A549 (cell line): ENCODE measurements around the gene TMEM44. TPM values are rescaled to one million over a fixed set of nuclear protein-coding genes. Genes with fewer than 3 reads are reported as not detected.

ENCODE experiments used
- ATAC-seq, 2 experiments: fragments of 200-7000 bp in 1 of 2; fragments of >200 bp in 1 of 2; cut with Nextera tagmentation in 1 of 2; cut with Tn5 transposase in 1 of 2; 3 replicates each; pipeline versions ENCODE4 v1.8.0 to v1.9.1; 2018 to 2020; ENCODE audit warnings: mild to moderate bottlenecking in 1 of 2, moderate library complexity in 1 of 2
- CTCF ChIA-PET: fragments of 300-600 bp; sonication (Branson Sonifier 250); formaldehyde crosslinking; extraction: SDS; loops from one replicate; lab custom pipeline; 2021; ENCODE audit warnings: antibody characterized with exemption, inconsistent platforms; lab: Yijun Ruan, JAX
- POLR2A ChIA-PET: fragments of 350-600 bp; formaldehyde crosslinking; extraction: SDS; loops from one replicate; lab custom pipeline; 2021; ENCODE audit warnings: antibody characterized with exemption, inconsistent platforms; lab: Yijun Ruan, JAX
- DNase-seq, 2 experiments: peaks; one replicate each; pipeline versions ENCODE4 v3.0.0 to v3.0.0-alpha.2; 2011 to 2016; ENCODE audit warnings: low read depth in 1 of 2, low spot score in 1 of 2
- FAIRE-seq: peaks from 2 replicates; lab custom pipeline; 2011; peaks lifted over from hg19 to GRCh38; lab: Jason Lieb, UNC
- H3K27ac ChIP-seq, 2 experiments: fragments of >200 bp; sonication (Bioruptor Twin); formaldehyde crosslinking; 3 replicates each; pipeline ENCODE4 v1.5.1; 2016 to 2017
- H3K4me1 ChIP-seq: fragments of >200 bp; sonication (Bioruptor Twin); formaldehyde crosslinking; 3 replicates; pipeline ENCODE4 v1.6.1; 2016
- H3K4me2 ChIP-seq: fragments of >200 bp; sonication (Bioruptor Twin); formaldehyde crosslinking; 3 replicates; pipeline ENCODE4 v1.6.1; 2016
- H3K4me3 ChIP-seq: fragments of >200 bp; sonication (Bioruptor Twin); formaldehyde crosslinking; 3 replicates; pipeline ENCODE4 v1.5.1; 2016
- H3K9me3 ChIP-seq: fragments of >200 bp; sonication (Bioruptor Twin); formaldehyde crosslinking; 3 replicates; pipeline ENCODE4 v1.6.1; 2016
- CEBPB ChIP-seq, 2 experiments: fragments of >200 bp in 1 of 2; sonication (Bioruptor Twin) in 1 of 2; formaldehyde crosslinking in 1 of 2; IDR thresholded peaks; 2 replicates each; pipeline ENCODE4 v1.6.1; 2012 to 2016
- EP300 ChIP-seq, 2 experiments: fragments of >200 bp; sonication (Bioruptor Twin); formaldehyde crosslinking; IDR thresholded peaks; 2 replicates in 1 of 2; 3 replicates in 1 of 2; pipeline ENCODE4 v1.6.1; 2016 to 2017
- ESRRA ChIP-seq: fragments of 150-350 bp; IDR thresholded peaks from 2 replicates; pipeline ENCODE4 v1.6.1; 2014; ENCODE audit warnings: mild to moderate bottlenecking, low read length, borderline replicate concordance
- FOXS1 ChIP-seq: fragments of 250-450 bp; sonication (Bioruptor Pico); IDR thresholded peaks from 2 replicates; pipeline ENCODE4 v1.5.0; 2020; ENCODE audit warnings: mild to moderate bottlenecking, moderate library complexity
- GATA3 ChIP-seq: IDR thresholded peaks from 2 replicates; pipeline ENCODE4 v1.6.1; 2012; ENCODE audit warnings: borderline replicate concordance
- HDAC2 ChIP-seq: fragments of 200-600 bp; sonication (generic); IDR thresholded peaks from 2 replicates; pipeline ENCODE4 v1.6.1; 2016
- HEYL ChIP-seq: fragments of 250-450 bp; sonication (Bioruptor Pico); IDR thresholded peaks from 2 replicates; pipeline ENCODE4 v1.8.0; 2021; ENCODE audit warnings: mild to moderate bottlenecking, moderate library complexity
- HOXB5 ChIP-seq: fragments of 250-450 bp; sonication (Bioruptor Pico); IDR thresholded peaks from 2 replicates; pipeline ENCODE4 v1.5.0; 2020; ENCODE audit warnings: mild to moderate bottlenecking, moderate library complexity
- JUN ChIP-seq, 2 experiments: fragments of >200 bp; sonication (Bioruptor Twin); formaldehyde crosslinking; IDR thresholded peaks; 2 replicates in 1 of 2; 3 replicates in 1 of 2; pipeline ENCODE4 v1.6.1; 2016 to 2017
- JUNB ChIP-seq: fragments of >200 bp; sonication (Bioruptor Twin); formaldehyde crosslinking; IDR thresholded peaks from 2 replicates; pipeline ENCODE4 v1.6.1; 2016
- KDM1A ChIP-seq: fragments of 200-600 bp; sonication (generic); IDR thresholded peaks from 2 replicates; pipeline ENCODE4 v1.6.1; 2016; ENCODE audit warnings: low read depth, mild to moderate bottlenecking
- KDM5A ChIP-seq: fragments of 200-600 bp; sonication (generic); IDR thresholded peaks from 2 replicates; pipeline ENCODE4 v1.6.1; 2016; ENCODE audit warnings: antibody characterized with exemption, mild to moderate bottlenecking
- MAZ ChIP-seq: fragments of 150-350 bp; IDR thresholded peaks from 2 replicates; pipeline ENCODE4 v1.6.1; 2014; ENCODE audit warnings: antibody characterized with exemption, low read depth, low read length, borderline replicate concordance
- MYC ChIP-seq: IDR thresholded peaks from 2 replicates; pipeline ENCODE4 v1.6.1; 2012; ENCODE audit warnings: mild to moderate bottlenecking, inconsistent platforms, low read length, improper control_type of control experiment, borderline replicate concordance
- NFE2L2 ChIP-seq: fragments of 150-350 bp; conservative IDR thresholded peaks from 2 replicates; pipeline ENCODE4 v1.6.1; 2014; ENCODE audit warnings: low read length
- NR3C1 ChIP-seq: fragments of >200 bp; sonication (Bioruptor Twin); formaldehyde crosslinking; IDR thresholded peaks from 3 replicates; pipeline ENCODE4 v1.6.1; 2017
- PBX3 ChIP-seq: IDR thresholded peaks from 2 replicates; pipeline ENCODE4 v1.6.1; 2012
- POLR2AphosphoS2 ChIP-seq: conservative IDR thresholded peaks from 2 replicates; pipeline ENCODE4 v1.6.1; 2012; ENCODE audit warnings: low read length, improper control_type of control experiment, inconsistent platforms
- RAD21 ChIP-seq, 2 experiments: fragments of >200 bp in 1 of 2; sonication (Bioruptor Twin) in 1 of 2; formaldehyde crosslinking in 1 of 2; IDR thresholded peaks in 1 of 2; conservative IDR thresholded peaks in 1 of 2; 2 replicates in 1 of 2; 3 replicates in 1 of 2; pipeline ENCODE4 v1.6.1; 2012 to 2018; ENCODE audit warnings: inconsistent platforms in 1 of 2
- RFX5 ChIP-seq: fragments of 450-650 bp; IDR thresholded peaks from 2 replicates; pipeline ENCODE4 v1.7.1; 2014; ENCODE audit warnings: antibody characterized with exemption, mild to moderate bottlenecking, moderate library complexity
- RNF2 ChIP-seq: fragments of 200-600 bp; sonication (generic); IDR thresholded peaks from 2 replicates; pipeline ENCODE4 v1.6.1; 2016; ENCODE audit warnings: low read depth, mild to moderate bottlenecking, antibody characterized with exemption, moderate library complexity, borderline replicate concordance
- TP53 ChIP-seq: fragments of 250-450 bp; sonication (Bioruptor Pico); IDR thresholded peaks from 2 replicates; pipeline ENCODE4 v1.5.0; 2021; ENCODE audit warnings: mild to moderate bottlenecking, moderate library complexity
- ZNF302 ChIP-seq: fragments of 250-450 bp; sonication (Bioruptor Pico); IDR thresholded peaks from 2 replicates; pipeline ENCODE4 v1.9.0; 2021; ENCODE audit warnings: inconsistent platforms, mild to moderate bottlenecking, moderate library complexity
- WGBS: methylation state at CpG from one replicate; pipeline ENCODE4 v1.1.6; 2017; ENCODE audit errors: missing lambda C conversion rate; 5-methylcytosine and 5-hydroxymethylcytosine counted together
- polyA plus RNA-seq, 4 experiments: library from polyadenylated mRNA; depleted of rRNA in 3 of 4; stranded (reverse); fragments of >200 nt; fragmentation: RNase III in 1 of 4; extraction: RNeasy Plus Mini Kit Qiagen cat#74134 plus additional on column Dnase treatment in 1 of 4; gene quantifications; 2 replicates in 3 of 4; 3 replicates in 1 of 4; pipeline ENCODE4 v1.2.3, GENCODE V29; 2011 to 2017
- TF ChIP-seq, protein P1 (sequence below): fragments of 150-350 bp; IDR thresholded peaks from 2 replicates; pipeline ENCODE4 v1.6.1; 2014; ENCODE audit warnings: low read depth, mild to moderate bottlenecking, low read length
- TF ChIP-seq, protein P2 (sequence below): fragments of >200 bp; sonication (Bioruptor Twin); formaldehyde crosslinking; IDR thresholded peaks from 3 replicates; pipeline ENCODE4 v1.6.1; 2016

TMEM44 gene
- polyA plus RNA-seq, 2 of the 4 experiments (the other 2 are of a cell fraction), result 16.0 to 17.0 TPM

DNA sequence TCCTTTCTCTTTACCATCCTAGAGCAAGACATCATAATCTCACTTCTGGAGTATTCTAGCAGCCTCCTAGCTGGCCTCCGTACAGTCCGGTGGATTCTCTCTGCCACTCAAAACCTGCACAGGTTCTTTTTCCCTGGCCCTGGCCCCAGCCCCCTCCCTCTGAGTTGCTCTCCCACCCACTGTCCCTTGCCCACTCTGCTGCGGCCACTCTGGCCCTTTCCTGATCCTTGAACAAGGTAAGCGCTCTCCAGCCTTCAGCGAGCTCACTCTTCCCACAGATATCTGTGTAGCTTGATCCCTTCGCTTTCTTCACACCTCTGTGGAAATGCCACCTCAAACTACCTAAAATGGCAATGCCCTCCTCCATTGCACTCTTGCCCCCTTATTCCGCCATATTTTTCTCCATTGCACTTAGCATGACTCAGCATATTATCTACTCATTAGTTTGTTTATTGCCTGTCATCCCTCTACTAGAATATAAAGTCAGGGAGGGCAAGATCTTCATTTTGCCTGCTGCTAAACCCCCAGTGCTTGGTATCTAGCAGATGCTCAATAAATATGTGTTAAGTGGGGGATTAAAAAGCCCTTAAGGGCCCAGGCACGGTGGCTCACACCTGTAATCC, 80.8 kb downstream of the TMEM44 start (continued):
- TF ChIP-seq, protein P1, sequence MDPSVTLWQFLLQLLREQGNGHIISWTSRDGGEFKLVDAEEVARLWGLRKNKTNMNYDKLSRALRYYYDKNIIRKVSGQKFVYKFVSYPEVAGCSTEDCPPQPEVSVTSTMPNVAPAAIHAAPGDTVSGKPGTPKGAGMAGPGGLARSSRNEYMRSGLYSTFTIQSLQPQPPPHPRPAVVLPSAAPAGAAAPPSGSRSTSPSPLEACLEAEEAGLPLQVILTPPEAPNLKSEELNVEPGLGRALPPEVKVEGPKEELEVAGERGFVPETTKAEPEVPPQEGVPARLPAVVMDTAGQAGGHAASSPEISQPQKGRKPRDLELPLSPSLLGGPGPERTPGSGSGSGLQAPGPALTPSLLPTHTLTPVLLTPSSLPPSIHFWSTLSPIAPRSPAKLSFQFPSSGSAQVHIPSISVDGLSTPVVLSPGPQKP, result no peak
- TF ChIP-seq NFE2L2, result peak; percentile 97
- TF ChIP-seq HOXB5 (CRISPR knock-in tag), result no peak
- TF ChIP-seq POLR2AphosphoS2, result no peak

DNA sequence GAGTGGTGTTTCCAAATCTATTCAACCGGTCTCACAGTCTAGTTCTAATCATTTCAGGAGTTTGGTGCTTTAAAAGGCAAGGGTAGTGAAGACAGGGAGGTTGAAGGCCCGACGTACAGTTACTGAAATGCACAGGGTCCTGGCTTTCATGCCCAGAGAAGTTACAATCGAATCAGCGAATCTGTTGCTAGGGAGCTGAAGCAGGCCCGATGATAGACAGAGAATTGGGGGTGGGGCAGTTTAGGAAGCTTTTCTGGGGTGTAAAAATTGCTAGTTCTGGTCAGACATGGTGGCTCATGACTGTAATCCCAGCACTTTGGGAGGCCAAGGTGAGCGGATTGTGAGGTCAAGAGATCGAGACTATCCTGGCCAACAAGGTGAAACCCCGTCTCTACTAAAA, 83.4 kb downstream of the TMEM44 start:
- Histone ChIP-seq H3K4me2 (no peak overlapping the region), H3K9me3 (no peaks in the 10 kb centered on the region)
- DNase-seq, result no peak
- no peak for FAIRE-seq
- no peak for TF ChIP-seq ESRRA
- TF ChIP-seq, all 56 proteins: peak for 0
- ATAC-seq, result no peak
- H3K4me3 ChIP-seq, result no peak overlapping the region
- no peaks in the 10 kb centered on the region for H3K4me1 ChIP-seq
- CTCF ChIA-PET, result no interaction called here
- H3K27ac ChIP-seq, result no peak overlapping the region
- WGBS, result 89% methylated on average over 9 of the region's 9 CpGs
- POLR2A ChIA-PET, result no interaction called here

GRCh38 chr3:194548346-194549321, 84.6 kb downstream of the TMEM44 start:
- Histone ChIP-seq H3K4me1 (no peaks in the 10 kb centered on the region), H3K4me3 (no peak overlapping the region), H3K9me3 (no peaks in the 10 kb centered on the region), H3K27ac (no peak overlapping the region), H3K4me2 (no peak overlapping the region)
- ChIA-PET CTCF (no interaction called here), POLR2A (no interaction called here)
- no peak for ATAC-seq
- 89% methylated on average over 16 of the region's 16 CpGs for WGBS
- TF ChIP-seq HEYL (CRISPR knock-in tag) (no peak), HOXB5 (CRISPR knock-in tag) (no peak), JUN (IDR thresholded peaks at IDR 0.05) (no peak), TP53 (CRISPR knock-in tag) (no peak), RFX5 (no peak), MAZ (no peak), RNF2 (no peak), MYC (no peak), GATA3 (no peak), ZNF302 (no peak), EP300 (IDR thresholded peaks at IDR 0.05) (no peak), CEBPB (IDR thresholded peaks at IDR 0.05) (no peak)
- TF ChIP-seq, protein P1, result no peak
- FAIRE-seq, result no peak
- DNase-seq, result no peak

- 58% methylated on average over 3 of the region's 3 CpGs for WGBS
- Histone ChIP-seq H3K4me2 (no peak overlapping the region), H3K4me3 (no peak overlapping the region), H3K4me1 (no peaks in the 10 kb centered on the region), H3K9me3 (no peaks in the 10 kb centered on the region), H3K27ac (no peak overlapping the region)
- ChIA-PET POLR2A (no interaction called here), CTCF (no interaction called here)
- ATAC-seq, result no peak
- FAIRE-seq, result no peak
- TF ChIP-seq TP53 (CRISPR knock-in tag) (no peak), JUNB (no peak), FOXS1 (CRISPR knock-in tag) (no peak), PBX3 (no peak), CEBPB (IDR thresholded peaks at IDR 0.05) (no peak), NR3C1 (no peak), KDM1A (no peak), RAD21 (conservative IDR thresholded peaks at IDR 0.05 in 1 of 2, IDR thresholded peaks at IDR 0.05 in 1 of 2) (no peak), HDAC2 (no peak), RNF2 (no peak), GATA3 (no peak), POLR2AphosphoS2 (no peak), HEYL (CRISPR knock-in tag) (no peak), NFE2L2 (no peak), ZNF302 (no peak), KDM5A (no peak)
- TF ChIP-seq, protein P2, sequence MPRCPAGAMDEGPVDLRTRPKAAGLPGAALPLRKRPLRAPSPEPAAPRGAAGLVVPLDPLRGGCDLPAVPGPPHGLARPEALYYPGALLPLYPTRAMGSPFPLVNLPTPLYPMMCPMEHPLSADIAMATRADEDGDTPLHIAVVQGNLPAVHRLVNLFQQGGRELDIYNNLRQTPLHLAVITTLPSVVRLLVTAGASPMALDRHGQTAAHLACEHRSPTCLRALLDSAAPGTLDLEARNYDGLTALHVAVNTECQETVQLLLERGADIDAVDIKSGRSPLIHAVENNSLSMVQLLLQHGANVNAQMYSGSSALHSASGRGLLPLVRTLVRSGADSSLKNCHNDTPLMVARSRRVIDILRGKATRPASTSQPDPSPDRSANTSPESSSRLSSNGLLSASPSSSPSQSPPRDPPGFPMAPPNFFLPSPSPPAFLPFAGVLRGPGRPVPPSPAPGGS, result no peak
- no peak for DNase-seq
Observed at GRCh38 chr3:194547042-194547441, 86.2 kb downstream of the TMEM44 start.
